SK-N-SH (cell line): ENCODE data around the gene SLC17A2. TPM values are rescaled to one million over a fixed set of nuclear protein-coding genes. Genes with fewer than 3 reads are reported as not detected.

Experiments
- CTCF ChIA-PET: fragments of 300-600, 350-600 bp; formaldehyde crosslinking; extraction: SDS; loops from one replicate; lab custom pipeline; 2021; lab: Yijun Ruan, JAX
- POLR2A ChIA-PET: fragments of 350-600 bp; sonication (Branson Sonifier 250); formaldehyde crosslinking; extraction: SDS; loops from one replicate; lab custom pipeline; 2020; ENCODE audit warnings: antibody characterized with exemption, inconsistent platforms; lab: Yijun Ruan, JAX
- DNase-seq: peaks from one replicate; pipeline ENCODE4 v3.0.0; 2012
- H2AFZ ChIP-seq: fragments of 200-600 bp; sonication (generic); 2 replicates; pipeline ENCODE4 v1.8.1; 2016; ENCODE audit warnings: antibody characterized with exemption, mild to moderate bottlenecking, low read depth
- H3F3A ChIP-seq: fragments of 200-600 bp; sonication (generic); replicated peaks from 2 replicates; pipeline ENCODE3; 2016; ENCODE audit warnings: antibody characterized with exemption, mild to moderate bottlenecking; ENCODE audit not compliant: insufficient read depth
- H3K27ac ChIP-seq, 2 experiments: fragments of 200-500 bp in 1 of 2; fragments of 200-600 bp in 1 of 2; sonication (Bioruptor generic) in 1 of 2; sonication (generic), shearing (Covaris generic) in 1 of 2; 2 replicates each; pipeline versions ENCODE4 v1.5.1 to v1.6.1; 2014 to 2016; ENCODE audit warnings: low read depth in 2 of 2, inconsistent platforms in 1 of 2, low read length in 1 of 2, mild to moderate bottlenecking in 1 of 2, mixed read lengths in 1 of 2
- H3K27me3 ChIP-seq: fragments of 200-600 bp; sonication (generic), shearing (Covaris generic); 2 replicates; pipeline ENCODE4 v1.6.1; 2016; ENCODE audit warnings: mixed run types; ENCODE audit not compliant: insufficient read depth
- H3K36me3 ChIP-seq, 2 experiments: fragments of 200-500 bp in 1 of 2; fragments of 200-600 bp in 1 of 2; sonication (Bioruptor generic) in 1 of 2; sonication (generic) in 1 of 2; replicated peaks in 1 of 2; 2 replicates each; pipeline versions ENCODE3 to v1.5.1; 2014 to 2016; ENCODE audit warnings: low read length in 1 of 2, mild to moderate bottlenecking in 1 of 2; ENCODE audit not compliant: insufficient read depth in 2 of 2, control insufficient read depth in 1 of 2
- H3K4me1 ChIP-seq, 2 experiments: fragments of 200-500 bp in 1 of 2; fragments of 200-600 bp in 1 of 2; sonication (Bioruptor generic) in 1 of 2; sonication (generic), shearing (Covaris generic) in 1 of 2; 2 replicates each; pipeline versions ENCODE4 v1.5.1 to v1.6.1; 2014 to 2016; ENCODE audit warnings: low read depth in 1 of 2, low read length in 1 of 2, mixed run types in 1 of 2; ENCODE audit not compliant: insufficient read depth in 2 of 2, control insufficient read depth in 1 of 2
- H3K4me2 ChIP-seq: fragments of 200-600 bp; sonication (generic), shearing (Covaris generic); 2 replicates; pipeline ENCODE4 v1.6.1; 2017; ENCODE audit warnings: mixed run types
- H3K4me3 ChIP-seq, 2 experiments: fragments of 200-500 bp in 1 of 2; fragments of 200-600 bp in 1 of 2; sonication (Bioruptor generic) in 1 of 2; sonication (generic), shearing (Covaris generic) in 1 of 2; 2 replicates each; pipeline versions ENCODE4 v1.5.1 to v1.8.1; 2014 to 2016; ENCODE audit warnings: low read depth in 2 of 2, inconsistent platforms in 1 of 2, low read length in 1 of 2, mild to moderate bottlenecking in 1 of 2, mixed read lengths in 1 of 2, moderate library complexity in 1 of 2
- H3K79me2 ChIP-seq: fragments of 200-600 bp; sonication (generic); 2 replicates; pipeline ENCODE4 v1.8.1; 2017; ENCODE audit warnings: mild to moderate bottlenecking; ENCODE audit not compliant: insufficient read depth
- H3K9ac ChIP-seq: fragments of 200-600 bp; sonication (generic); 2 replicates; pipeline ENCODE4 v1.6.1; 2017; ENCODE audit warnings: mixed run types
- H3K9me2 ChIP-seq: fragments of 200-600 bp; sonication (generic); 2 replicates; pipeline ENCODE4 v1.6.1; 2017; ENCODE audit warnings: mixed run types
- H3K9me3 ChIP-seq: fragments of 200-600 bp; sonication (generic); 2 replicates; pipeline ENCODE4 v1.6.1; 2017; ENCODE audit warnings: mixed run types, mild to moderate bottlenecking, moderate library complexity
- H4K20me1 ChIP-seq: fragments of 200-600 bp; sonication (generic); 2 replicates; pipeline ENCODE4 v1.6.1; 2017; ENCODE audit warnings: mild to moderate bottlenecking, mixed run types; ENCODE audit not compliant: insufficient read depth
- EP300 ChIP-seq, 2 experiments: IDR thresholded peaks; 2 replicates each; pipeline versions ENCODE4 v1.4.0 to v1.6.1; 2012; ENCODE audit warnings: borderline replicate concordance in 1 of 2, low read depth in 1 of 2, low read length in 1 of 2
- FOSL2 ChIP-seq: IDR thresholded peaks from 2 replicates; pipeline ENCODE4 v1.4.0; 2012; ENCODE audit warnings: low read depth, mild to moderate bottlenecking, moderate library complexity, borderline replicate concordance
- FOXJ3 ChIP-seq: sonication (generic); formaldehyde crosslinking; IDR thresholded peaks from 2 replicates; pipeline ENCODE4 v1.5.1; 2020; ENCODE audit warnings: mild to moderate bottlenecking, missing genetic modification reagents
- NFIC ChIP-seq: IDR thresholded peaks from 2 replicates; pipeline ENCODE4 v1.4.0; 2012; ENCODE audit warnings: borderline replicate concordance
- RAD21 ChIP-seq: IDR thresholded peaks from 2 replicates; pipeline ENCODE4 v1.6.1; 2012; ENCODE audit warnings: mild to moderate bottlenecking, low read length
- RFX5 ChIP-seq: IDR thresholded peaks from 2 replicates; pipeline ENCODE4 v1.6.1; 2012; ENCODE audit warnings: mild to moderate bottlenecking, improper control_type of control experiment, low read length
- SIN3A ChIP-seq: IDR thresholded peaks from 2 replicates; pipeline ENCODE4 v1.6.1; 2012; ENCODE audit warnings: low read depth, mild to moderate bottlenecking, low read length, moderate library complexity, borderline replicate concordance
- USF2 ChIP-seq: fragments of 150-350 bp; IDR thresholded peaks from 2 replicates; pipeline ENCODE4 v1.6.1; 2017; ENCODE audit warnings: antibody characterized with exemption, low read length, low read depth, borderline replicate concordance
- polyA plus RNA-seq, 3 experiments: library from polyadenylated mRNA; depleted of rRNA; stranded (reverse); fragments of >200 nt; gene quantifications; 2 replicates each; pipeline ENCODE4 v1.2.3, GENCODE V29; 2012
- TF ChIP-seq, protein P1 (sequence below): IDR thresholded peaks from 2 replicates; pipeline ENCODE4 v1.6.1; 2012; ENCODE audit warnings: mild to moderate bottlenecking, low read depth, low read length, moderate library complexity
- TF ChIP-seq, protein P2 (sequence below): IDR thresholded peaks from 2 replicates; pipeline ENCODE4 v1.4.0; 2012; ENCODE audit warnings: low read depth, borderline replicate concordance

Gene SLC17A2
- polyA plus RNA-seq, 1 of the 3 experiments (the other 2 are of a cell fraction): not detected

DNA sequence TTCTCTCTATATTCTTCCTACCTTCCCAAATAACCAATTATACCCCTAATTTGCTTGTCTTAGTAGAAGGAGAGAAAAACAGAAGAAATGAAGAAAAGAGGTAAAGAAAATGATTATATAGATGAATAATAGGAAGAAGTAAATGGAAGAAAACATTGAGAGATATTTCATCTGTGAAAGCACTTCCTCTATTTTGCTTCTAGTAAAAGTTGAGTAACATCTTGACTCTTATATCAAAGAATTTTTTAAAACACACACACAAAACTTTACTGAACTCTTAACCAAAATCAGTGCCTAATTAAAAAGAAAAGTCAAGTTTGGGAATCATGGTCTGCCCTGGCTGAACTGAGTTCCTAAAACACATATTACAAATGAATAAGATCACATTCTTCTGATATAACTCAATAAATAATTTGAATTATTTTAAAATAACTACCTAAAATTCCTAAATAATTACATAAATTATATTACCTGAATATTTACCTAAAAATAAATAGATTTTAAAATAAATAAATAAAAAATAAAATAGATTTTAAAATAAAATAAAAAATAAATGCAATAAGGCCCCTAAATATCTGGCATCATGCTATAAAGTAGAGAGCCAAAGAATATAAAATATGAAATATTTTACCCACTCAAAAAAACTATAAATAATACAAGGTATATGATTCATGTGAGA, 8.8 kb downstream of the SLC17A2 start:
- H3K9me3 ChIP-seq: no peaks in the 10 kb centered on the region
- H2AFZ ChIP-seq: no peak overlapping the region
- no peaks in the 10 kb centered on the region; the same call in 1 of the 2 replicates for H3K27me3 ChIP-seq
- H3K27ac ChIP-seq: no peak overlapping the region
- no peak for TF ChIP-seq FOSL2
- TF ChIP-seq, protein P1, sequence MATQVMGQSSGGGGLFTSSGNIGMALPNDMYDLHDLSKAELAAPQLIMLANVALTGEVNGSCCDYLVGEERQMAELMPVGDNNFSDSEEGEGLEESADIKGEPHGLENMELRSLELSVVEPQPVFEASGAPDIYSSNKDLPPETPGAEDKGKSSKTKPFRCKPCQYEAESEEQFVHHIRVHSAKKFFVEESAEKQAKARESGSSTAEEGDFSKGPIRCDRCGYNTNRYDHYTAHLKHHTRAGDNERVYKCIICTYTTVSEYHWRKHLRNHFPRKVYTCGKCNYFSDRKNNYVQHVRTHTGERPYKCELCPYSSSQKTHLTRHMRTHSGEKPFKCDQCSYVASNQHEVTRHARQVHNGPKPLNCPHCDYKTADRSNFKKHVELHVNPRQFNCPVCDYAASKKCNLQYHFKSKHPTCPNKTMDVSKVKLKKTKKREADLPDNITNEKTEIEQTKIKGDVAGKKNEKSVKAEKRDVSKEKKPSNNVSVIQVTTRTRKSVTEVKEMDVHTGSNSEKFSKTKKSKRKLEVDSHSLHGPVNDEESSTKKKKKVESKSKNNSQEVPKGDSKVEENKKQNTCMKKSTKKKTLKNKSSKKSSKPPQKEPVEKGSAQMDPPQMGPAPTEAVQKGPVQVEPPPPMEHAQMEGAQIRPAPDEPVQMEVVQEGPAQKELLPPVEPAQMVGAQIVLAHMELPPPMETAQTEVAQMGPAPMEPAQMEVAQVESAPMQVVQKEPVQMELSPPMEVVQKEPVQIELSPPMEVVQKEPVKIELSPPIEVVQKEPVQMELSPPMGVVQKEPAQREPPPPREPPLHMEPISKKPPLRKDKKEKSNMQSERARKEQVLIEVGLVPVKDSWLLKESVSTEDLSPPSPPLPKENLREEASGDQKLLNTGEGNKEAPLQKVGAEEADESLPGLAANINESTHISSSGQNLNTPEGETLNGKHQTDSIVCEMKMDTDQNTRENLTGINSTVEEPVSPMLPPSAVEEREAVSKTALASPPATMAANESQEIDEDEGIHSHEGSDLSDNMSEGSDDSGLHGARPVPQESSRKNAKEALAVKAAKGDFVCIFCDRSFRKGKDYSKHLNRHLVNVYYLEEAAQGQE: no peak
- TF ChIP-seq NFIC: no peak
- TF ChIP-seq USF2: no peak
- no peak for TF ChIP-seq EP300 (IDR thresholded peaks at IDR 0.05; ENCODE audit: borderline replicate concordance in 1 of 2, low read depth in 1 of 2, low read length in 1 of 2)
- TF ChIP-seq SIN3A: no peak
- TF ChIP-seq RAD21: no peak
- TF ChIP-seq, protein P2, sequence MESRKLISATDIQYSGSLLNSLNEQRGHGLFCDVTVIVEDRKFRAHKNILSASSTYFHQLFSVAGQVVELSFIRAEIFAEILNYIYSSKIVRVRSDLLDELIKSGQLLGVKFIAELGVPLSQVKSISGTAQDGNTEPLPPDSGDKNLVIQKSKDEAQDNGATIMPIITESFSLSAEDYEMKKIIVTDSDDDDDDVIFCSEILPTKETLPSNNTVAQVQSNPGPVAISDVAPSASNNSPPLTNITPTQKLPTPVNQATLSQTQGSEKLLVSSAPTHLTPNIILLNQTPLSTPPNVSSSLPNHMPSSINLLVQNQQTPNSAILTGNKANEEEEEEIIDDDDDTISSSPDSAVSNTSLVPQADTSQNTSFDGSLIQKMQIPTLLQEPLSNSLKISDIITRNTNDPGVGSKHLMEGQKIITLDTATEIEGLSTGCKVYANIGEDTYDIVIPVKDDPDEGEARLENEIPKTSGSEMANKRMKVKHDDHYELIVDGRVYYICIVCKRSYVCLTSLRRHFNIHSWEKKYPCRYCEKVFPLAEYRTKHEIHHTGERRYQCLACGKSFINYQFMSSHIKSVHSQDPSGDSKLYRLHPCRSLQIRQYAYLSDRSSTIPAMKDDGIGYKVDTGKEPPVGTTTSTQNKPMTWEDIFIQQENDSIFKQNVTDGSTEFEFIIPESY: no peak
- no peak for TF ChIP-seq RFX5
- no peak for TF ChIP-seq FOXJ3 (CRISPR knock-in tag)
- TF ChIP-seq, all 33 proteins: peak for 0
- Histone ChIP-seq H4K20me1 (no peaks in the 10 kb centered on the region), H3K79me2 (no peaks in the 10 kb centered on the region), H3K4me2 (no peak overlapping the region), H3K9ac (no peak overlapping the region), H3K9me2 (no peaks in the 10 kb centered on the region), H3F3A (no peaks in the 10 kb centered on the region), H3K36me3 (no peaks in the 10 kb centered on the region), H3K4me1 (peaks cover 0 to 4% of the 10 kb centered on the region in 2 experiments; a peak in 1 of 4 replicates), H3K4me3 (no peak overlapping the region)
- no peak for DNase-seq
- ChIA-PET POLR2A (no interaction called here), CTCF (no interaction called here)
